IMR-90 (cell line): ENCODE results near the gene CENPU. TPM values are rescaled to one million over a fixed set of nuclear protein-coding genes. Genes with fewer than 3 reads are reported as not detected.

Experiments used
- ATAC-seq: fragments of 200-7000 bp; cut with Tn5 transposase; 2 replicates; pipeline ENCODE4 v1.9.1; 2020; ENCODE audit warnings: low read depth, mild to moderate bottlenecking, moderate library complexity
- BruUV-seq: library from RNA; stranded (reverse); fragments of 400-500 nt; replicated peaks from 2 replicates; lab custom pipeline; 2021; lab: Mats Ljungman, UMichigan
- CTCF ChIA-PET: fragments of 300-600 bp; formaldehyde crosslinking; extraction: SDS; loops from one replicate; lab custom pipeline; 2021; ENCODE audit warnings: antibody characterized with exemption; lab: Yijun Ruan, JAX
- POLR2A ChIA-PET: fragments of 300-600 bp; sonication (Branson Sonifier 250); formaldehyde crosslinking; loops from one replicate; lab custom pipeline; 2022; ENCODE audit warnings: antibody characterized with exemption; ENCODE audit not compliant: unreplicated experiment; lab: Charles Lee
- DNase-seq: peaks from one replicate; pipeline ENCODE4 v3.0.0; 2013
- H2AFZ ChIP-seq: replicated peaks from 2 replicates; pipeline ENCODE3; 2013; ENCODE audit warnings: low read length, mild to moderate bottlenecking; ENCODE audit not compliant: poor library complexity
- H2AK5ac ChIP-seq: 2 replicates; pipeline ENCODE4 v1.6.1; 2013; ENCODE audit warnings: low read depth, low read length, inconsistent platforms
- H2AK9ac ChIP-seq: replicated peaks from 2 replicates; pipeline ENCODE3; 2013; ENCODE audit warnings: mild to moderate bottlenecking, low read depth, low read length, moderate library complexity; ENCODE audit not compliant: poor library complexity
- H2BK120ac ChIP-seq: 2 replicates; pipeline ENCODE4 v1.6.1; 2013; ENCODE audit warnings: low read depth, low read length, inconsistent platforms
- H2BK15ac ChIP-seq: 3 replicates; pipeline ENCODE4 v1.6.1; 2013; ENCODE audit warnings: low read depth, low read length, inconsistent platforms
- H2BK20ac ChIP-seq: 2 replicates; pipeline ENCODE4 v1.6.1; 2013; ENCODE audit warnings: low read depth, mild to moderate bottlenecking, inconsistent platforms, low read length, moderate library complexity
- H2BK5ac ChIP-seq: 2 replicates; pipeline ENCODE4 v1.6.1; 2013; ENCODE audit warnings: mild to moderate bottlenecking, low read depth, low read length, inconsistent platforms; ENCODE audit not compliant: poor library complexity, severe bottlenecking
- H3K14ac ChIP-seq: replicated peaks from 2 replicates; pipeline ENCODE4 v1.6.1; 2013; ENCODE audit warnings: low read depth, low read length, inconsistent platforms
- H3K18ac ChIP-seq: 2 replicates; pipeline ENCODE4 v1.6.1; 2013; ENCODE audit warnings: low read depth, low read length, control low read depth
- H3K23ac ChIP-seq: 2 replicates; pipeline ENCODE4 v1.6.1; 2013; ENCODE audit warnings: low read depth, low read length, inconsistent platforms
- H3K27ac ChIP-seq: 2 replicates; pipeline ENCODE4 v1.5.1; 2013; ENCODE audit warnings: mild to moderate bottlenecking, control low read depth, low read length; ENCODE audit not compliant: insufficient read depth
- H3K27me3 ChIP-seq: 2 replicates; pipeline ENCODE4 v1.6.1; 2013; ENCODE audit warnings: low read length; ENCODE audit not compliant: control insufficient read depth, insufficient read depth
- H3K36me3 ChIP-seq: 2 replicates; pipeline ENCODE4 v1.6.1; 2013; ENCODE audit warnings: low read length, mixed read lengths; ENCODE audit not compliant: control insufficient read depth, insufficient read depth
- H3K4ac ChIP-seq: 2 replicates; pipeline ENCODE4 v1.6.1; 2013; ENCODE audit warnings: low read depth, low read length, inconsistent platforms
- H3K4me1 ChIP-seq: 2 replicates; pipeline ENCODE4 v1.6.1; 2013; ENCODE audit warnings: low read length, mixed read lengths; ENCODE audit not compliant: control insufficient read depth, insufficient read depth
- H3K4me2 ChIP-seq: 2 replicates; pipeline ENCODE4 v1.6.1; 2013; ENCODE audit warnings: low read depth, mild to moderate bottlenecking, control low read depth, low read length, moderate library complexity
- H3K4me3 ChIP-seq: 2 replicates; pipeline ENCODE4 v1.5.1; 2013; ENCODE audit warnings: low read depth, mild to moderate bottlenecking, control low read depth, low read length, moderate library complexity; ENCODE audit not compliant: insufficient read depth
- H3K56ac ChIP-seq: 2 replicates; pipeline ENCODE4 v1.6.1; 2013; ENCODE audit warnings: low read length, inconsistent platforms; ENCODE audit not compliant: insufficient read depth; ENCODE audit errors: extremely low read depth
- H3K79me1 ChIP-seq, 2 experiments: 2 replicates each; pipeline ENCODE4 v1.6.1; 2013; ENCODE audit warnings: low read length in 2 of 2, inconsistent platforms in 1 of 2, low read depth in 1 of 2
- H3K9ac ChIP-seq: 2 replicates; pipeline ENCODE4 v1.6.1; 2013; ENCODE audit warnings: low read depth, low read length, control low read depth
- H3K9me1 ChIP-seq: 2 replicates; pipeline ENCODE4 v1.6.1; 2013; ENCODE audit warnings: low read length, inconsistent platforms; ENCODE audit not compliant: insufficient read depth
- H3K9me3 ChIP-seq: 2 replicates; pipeline ENCODE4 v1.6.1; 2013; ENCODE audit warnings: low read length; ENCODE audit not compliant: control insufficient read depth, insufficient read depth
- H4K20me1 ChIP-seq: 2 replicates; pipeline ENCODE4 v1.6.1; 2013; ENCODE audit warnings: low read length, inconsistent platforms; ENCODE audit not compliant: insufficient read depth
- H4K5ac ChIP-seq: 2 replicates; pipeline ENCODE4 v1.6.1; 2013; ENCODE audit warnings: mild to moderate bottlenecking, low read depth, low read length, control low read depth
- H4K8ac ChIP-seq, 2 experiments: 2 replicates each; pipeline ENCODE4 v1.6.1; 2013; ENCODE audit warnings: low read depth in 2 of 2, low read length in 2 of 2, control low read depth in 1 of 2, inconsistent platforms in 1 of 2
- H4K91ac ChIP-seq: 2 replicates; pipeline ENCODE4 v1.6.1; 2013; ENCODE audit warnings: low read depth, low read length, inconsistent platforms; ENCODE audit not compliant: insufficient read depth
- BHLHE40 ChIP-seq: fragments of 150-350 bp; IDR thresholded peaks from 2 replicates; pipeline ENCODE4 v1.6.1; 2016; ENCODE audit warnings: mild to moderate bottlenecking, low read depth, low read length
- CEBPB ChIP-seq: IDR thresholded peaks from 2 replicates; pipeline ENCODE4 v1.6.1; 2012; ENCODE audit warnings: low read depth, low read length, improper control_type of control experiment
- CHD1 ChIP-seq: IDR thresholded peaks from 2 replicates; pipeline ENCODE4 v1.6.1; 2012; ENCODE audit warnings: low read depth, low read length, improper control_type of control experiment
- CTCF ChIP-seq: conservative IDR thresholded peaks from 2 replicates; pipeline ENCODE4 v1.5.1; 2012; ENCODE audit warnings: mild to moderate bottlenecking, low read depth, low read length, improper control_type of control experiment
- FOS ChIP-seq: fragments of 150-350 bp; IDR thresholded peaks from 2 replicates; pipeline ENCODE4 v1.6.1; 2016; ENCODE audit warnings: low read depth, low read length
- MAZ ChIP-seq: IDR thresholded peaks from 2 replicates; pipeline ENCODE4 v1.6.1; 2012; ENCODE audit warnings: low read depth, mild to moderate bottlenecking, low read length, improper control_type of control experiment, moderate library complexity, borderline replicate concordance
- MXI1 ChIP-seq: IDR thresholded peaks from 2 replicates; pipeline ENCODE4 v1.6.1; 2012; ENCODE audit warnings: low read depth, mild to moderate bottlenecking, low read length, moderate library complexity, borderline replicate concordance
- POLR2A ChIP-seq: IDR thresholded peaks from 2 replicates; pipeline ENCODE4 v1.6.1; 2012; ENCODE audit warnings: mild to moderate bottlenecking, low read depth, low read length
- RFX5 ChIP-seq: IDR thresholded peaks from 2 replicates; pipeline ENCODE4 v1.8.0; 2012; ENCODE audit warnings: low read depth, mild to moderate bottlenecking, low read length, moderate library complexity
- SMC3 ChIP-seq: fragments of 150-350 bp; IDR thresholded peaks from 2 replicates; pipeline ENCODE4 v1.6.1; 2016; ENCODE audit warnings: low read depth, mild to moderate bottlenecking, antibody characterized with exemption, low read length, moderate library complexity
- WGBS, 2 experiments: methylation state at CpG; one replicate each; pipeline versions ENCODE4 v1.1.5 to v1.1.7; 2013; ENCODE audit warnings: missing lambda C conversion rate in 2 of 2; ENCODE audit not compliant: insufficient read length in 1 of 2; ENCODE audit errors: extremely low coverage in 2 of 2; 5-methylcytosine and 5-hydroxymethylcytosine counted together
- dilution Hi-C: fragments of 300-500 bp; cut with HindIII; formaldehyde crosslinking; loops from one replicate; pipeline ENCODE4 v1.14.3; 2018; ENCODE audit warnings: low sequenced_read_pairs; ENCODE audit not compliant: unreplicated experiment
- in situ Hi-C: fragments of 300-500 bp; cut with MboI; formaldehyde crosslinking; loops from 3 replicates; pipeline ENCODE4 v1.14.3; 2019; ENCODE audit warnings: low sequenced_read_pairs, inconsistent platforms, mixed read lengths
- intact Hi-C: fragments of 100-400 bp; cut with micrococcal nuclease; formaldehyde crosslinking; loops from 2 replicates; pipeline ENCODE4 v1.10.0; 2022
- polyA plus RNA-seq, 3 experiments: library from polyadenylated mRNA; depleted of rRNA; stranded (reverse); fragments of >200 nt; gene quantifications; 2 replicates each; pipeline ENCODE4 v1.2.3, GENCODE V29; 2012; ENCODE audit warnings: low replicate concordance in 1 of 3
- total RNA-seq: library from RNA; depleted of rRNA; stranded (reverse); fragments of >200 nt; gene quantifications from 2 replicates; pipeline ENCODE4 v1.2.3, GENCODE V29; 2012
- TF ChIP-seq, protein P1 (sequence below): fragments of 150-350 bp; IDR thresholded peaks from 2 replicates; pipeline ENCODE4 v1.6.1; 2016; ENCODE audit warnings: low read depth, mild to moderate bottlenecking, low read length, moderate library complexity, borderline replicate concordance

The CENPU gene
- total and polyA plus RNA-seq, 2 of the 4 experiments (the other 2 are of a cell fraction): 13.6 to 14.6 TPM

- H2BK120ac ChIP-seq: no peak overlapping the region
- no peaks in the 10 kb centered on the region for H4K20me1 ChIP-seq
- no peak overlapping the region for H3K23ac ChIP-seq
- peaks cover 1% of the 10 kb centered on the region; the same call in 1 of the 2 replicates for H3K36me3 ChIP-seq
- H4K5ac ChIP-seq: no peak overlapping the region
- H3K9me1 ChIP-seq: peaks cover 4% of the 10 kb centered on the region; the same call in 1 of the 2 replicates
- peaks cover 10 to 15% of the 10 kb centered on the region in 2 experiments; a peak in 3 of 4 replicates for H3K79me1 ChIP-seq
- no peak overlapping the region for H4K8ac ChIP-seq
- H2BK5ac ChIP-seq: peak overlapping the region; percentile 38
- peak overlapping the region; percentile 57; the same call in 1 of the 2 replicates for H3K27ac ChIP-seq
- no peak overlapping the region for H3K14ac ChIP-seq
- no peaks in the 10 kb centered on the region for H3K27me3 ChIP-seq
- H3K4me1 ChIP-seq: no peaks in the 10 kb centered on the region; the same call in 1 of the 2 replicates
- H3K9ac ChIP-seq: no peak overlapping the region
- no peak overlapping the region for H3K18ac ChIP-seq
- ATAC-seq: peak; percentile 40; the same call in 1 of the 2 replicates
- ChIA-PET CTCF (no interaction called here), POLR2A (no interaction called here)
- intact Hi-C loops (no loop called here), in situ Hi-C loops (no loop called here), dilution Hi-C loops (no loop called here)
- no peaks in the 10 kb centered on the region for H3K9me3 ChIP-seq
- H2AK9ac ChIP-seq: no peak overlapping the region
- DNase-seq: peak; percentile 10
- H4K91ac ChIP-seq: no peak overlapping the region
- H2AK5ac ChIP-seq: no peak overlapping the region
- no peak overlapping the region for H2BK15ac ChIP-seq
- no peak for TF ChIP-seq SMC3
- no peak for TF ChIP-seq MXI1
- TF ChIP-seq, protein P1, sequence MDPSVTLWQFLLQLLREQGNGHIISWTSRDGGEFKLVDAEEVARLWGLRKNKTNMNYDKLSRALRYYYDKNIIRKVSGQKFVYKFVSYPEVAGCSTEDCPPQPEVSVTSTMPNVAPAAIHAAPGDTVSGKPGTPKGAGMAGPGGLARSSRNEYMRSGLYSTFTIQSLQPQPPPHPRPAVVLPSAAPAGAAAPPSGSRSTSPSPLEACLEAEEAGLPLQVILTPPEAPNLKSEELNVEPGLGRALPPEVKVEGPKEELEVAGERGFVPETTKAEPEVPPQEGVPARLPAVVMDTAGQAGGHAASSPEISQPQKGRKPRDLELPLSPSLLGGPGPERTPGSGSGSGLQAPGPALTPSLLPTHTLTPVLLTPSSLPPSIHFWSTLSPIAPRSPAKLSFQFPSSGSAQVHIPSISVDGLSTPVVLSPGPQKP: no peak
- no peak for TF ChIP-seq POLR2A
- TF ChIP-seq CEBPB: no peak
- TF ChIP-seq MAZ: no peak
- no peak for TF ChIP-seq CTCF
- TF ChIP-seq RFX5: no peak
- no peak for TF ChIP-seq BHLHE40
- TF ChIP-seq FOS: no peak
- TF ChIP-seq CHD1: no peak
- no CpG with 5 or more reads among the region's 4 CpGs for WGBS, 2 experiments
- H2BK20ac ChIP-seq: no peak overlapping the region
- H2AFZ ChIP-seq: no peak overlapping the region
- H3K4me2 ChIP-seq: no peak overlapping the region
- H3K4me3 ChIP-seq: no peak overlapping the region
- no peak overlapping the region for H3K56ac ChIP-seq
- BruUV-seq: no TSS peak
- H3K4ac ChIP-seq: no peak overlapping the region
These were observed 18.4 kb downstream of the CENPU start for GRCh38 chr4:184715526-184715925.
